Gastrocnemius medialis (tissue), 4 donors: ENCODE results near the gene HDAC4.

Source experiments
- CTCF ChIP-seq, 5 experiments: fragments of 450-650 bp in 3 of 5; fragments of 200-600 bp in 2 of 5; sonication (generic) in 2 of 5; IDR thresholded peaks in 4 of 5; conservative IDR thresholded peaks in 1 of 5; 1 replicate in 4 of 5; 2 replicates in 1 of 5; pipeline ENCODE4 v1.5.1; 2016 to 2019; ENCODE audit warnings: antibody characterized with exemption in 5 of 5, mild to moderate bottlenecking in 3 of 5, moderate library complexity in 3 of 5
- POLR2A ChIP-seq, 2 donors: fragments of 450-650 bp; IDR thresholded peaks; one replicate each; pipeline ENCODE4 v1.6.1; 2017; ENCODE audit warnings: antibody characterized with exemption in 2 of 2, mild to moderate bottlenecking in 2 of 2, moderate library complexity in 2 of 2

- TF ChIP-seq CTCF (IDR thresholded peaks at IDR 0.05 in 4 of 5, conservative IDR thresholded peaks at IDR 0.05 in 1 of 5) (no peak), POLR2A (IDR thresholded peaks at IDR 0.05) (no peak)
Measured at GRCh38 chr2:239039479-239039861, 361.4 kb downstream of the HDAC4 start.
